ENCODE data around the gene FSIP1. TPM values are rescaled to one million over a fixed set of nuclear protein-coding genes. Genes with fewer than 3 reads are reported as not detected.

FSIP1 gene
- total RNA-seq, 2 donors from 2014 or later: 0.77 to 1.7 TPM

DNA sequence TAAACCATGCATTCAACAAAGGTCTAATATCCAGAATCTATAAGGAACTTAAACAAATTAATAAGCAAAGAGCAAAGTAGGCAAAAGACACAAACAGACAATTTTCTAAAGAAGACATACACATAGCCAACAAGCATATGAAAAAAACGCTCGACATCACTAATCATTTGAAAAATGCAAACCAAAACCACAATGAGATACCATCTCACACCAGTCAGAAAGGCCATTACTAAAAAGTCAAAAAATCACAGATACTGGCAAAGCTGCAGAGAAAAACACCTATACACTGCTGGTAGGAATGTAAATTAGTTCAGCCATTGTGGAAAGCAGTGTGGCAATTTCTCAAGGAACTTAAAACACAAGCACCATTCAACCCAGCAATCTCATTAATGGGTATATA lies 53.8 kb downstream of the FSIP1 start:
- Histone ChIP-seq H3K27ac (ENCODE audit: low read depth, low read length) (no peak overlapping the region), H3K4me1 (ENCODE audit: control insufficient read depth, insufficient read depth, low read length) (no peaks in the 10 kb centered on the region), H3K4me3 (ENCODE audit: low read length) (no peak overlapping the region), H3K36me3 (ENCODE audit: control insufficient read depth, insufficient read depth, low read length) (no peaks in the 10 kb centered on the region), H3K9ac (ENCODE audit: extremely low read depth, low read length, poor library complexity, severe bottlenecking) (no peak overlapping the region), H3K27me3 (ENCODE audit: control insufficient read depth, insufficient read depth, low read length, poor library complexity, severe bottlenecking) (no peaks in the 10 kb centered on the region), H3K9me3 (ENCODE audit: control insufficient read depth, low read length) (no peaks in the 10 kb centered on the region)
- Mint-ChIP-seq H3K4me3 (no peak overlapping the region), H3K4me1 (peaks cover 9% of the 10 kb centered on the region), H3K36me3 (ENCODE audit: low read depth) (no peaks in the 10 kb centered on the region), H3K27me3 (ENCODE audit: insufficient read depth) (no peaks in the 10 kb centered on the region), H3K9me3 (no peaks in the 10 kb centered on the region), H3K27ac (no peak overlapping the region)
- DNase-seq: no peak
- TF ChIP-seq, protein P1, sequence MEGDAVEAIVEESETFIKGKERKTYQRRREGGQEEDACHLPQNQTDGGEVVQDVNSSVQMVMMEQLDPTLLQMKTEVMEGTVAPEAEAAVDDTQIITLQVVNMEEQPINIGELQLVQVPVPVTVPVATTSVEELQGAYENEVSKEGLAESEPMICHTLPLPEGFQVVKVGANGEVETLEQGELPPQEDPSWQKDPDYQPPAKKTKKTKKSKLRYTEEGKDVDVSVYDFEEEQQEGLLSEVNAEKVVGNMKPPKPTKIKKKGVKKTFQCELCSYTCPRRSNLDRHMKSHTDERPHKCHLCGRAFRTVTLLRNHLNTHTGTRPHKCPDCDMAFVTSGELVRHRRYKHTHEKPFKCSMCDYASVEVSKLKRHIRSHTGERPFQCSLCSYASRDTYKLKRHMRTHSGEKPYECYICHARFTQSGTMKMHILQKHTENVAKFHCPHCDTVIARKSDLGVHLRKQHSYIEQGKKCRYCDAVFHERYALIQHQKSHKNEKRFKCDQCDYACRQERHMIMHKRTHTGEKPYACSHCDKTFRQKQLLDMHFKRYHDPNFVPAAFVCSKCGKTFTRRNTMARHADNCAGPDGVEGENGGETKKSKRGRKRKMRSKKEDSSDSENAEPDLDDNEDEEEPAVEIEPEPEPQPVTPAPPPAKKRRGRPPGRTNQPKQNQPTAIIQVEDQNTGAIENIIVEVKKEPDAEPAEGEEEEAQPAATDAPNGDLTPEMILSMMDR (conservative IDR thresholded peaks at IDR 0.05): no peak
- 88% methylated on average over 2 of the region's 2 CpGs for WGBS, 2 experiments (ENCODE audit: insufficient coverage in 1 of 2, insufficient read length in 1 of 2)

DNA sequence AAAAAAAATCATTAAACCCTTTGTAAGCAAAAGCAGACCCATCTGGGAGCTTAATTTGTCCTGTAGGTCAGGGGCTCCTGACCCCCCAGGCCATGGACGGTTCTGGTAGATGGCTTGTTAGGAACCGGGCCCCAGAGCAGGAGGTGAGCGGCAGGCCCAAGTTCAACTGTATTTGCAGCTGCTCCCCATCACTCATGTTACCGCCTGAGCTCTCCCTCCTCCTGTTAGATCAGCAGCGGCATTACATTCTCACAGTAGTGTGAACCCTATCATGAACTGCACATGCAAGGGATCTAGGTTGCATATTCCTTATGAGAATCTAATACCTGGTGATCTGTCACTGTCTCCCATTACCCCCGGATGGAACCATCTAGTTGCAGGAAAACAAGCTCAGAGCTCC lies 60.7 kb downstream of the FSIP1 start:
- TF ChIP-seq, protein P1 (conservative IDR thresholded peaks at IDR 0.05): no peak
- WGBS, 2 experiments (ENCODE audit: insufficient coverage in 1 of 2, insufficient read length in 1 of 2): 96 to 100% methylated on average over 2 to 6 of the region's 6 CpGs

DNA sequence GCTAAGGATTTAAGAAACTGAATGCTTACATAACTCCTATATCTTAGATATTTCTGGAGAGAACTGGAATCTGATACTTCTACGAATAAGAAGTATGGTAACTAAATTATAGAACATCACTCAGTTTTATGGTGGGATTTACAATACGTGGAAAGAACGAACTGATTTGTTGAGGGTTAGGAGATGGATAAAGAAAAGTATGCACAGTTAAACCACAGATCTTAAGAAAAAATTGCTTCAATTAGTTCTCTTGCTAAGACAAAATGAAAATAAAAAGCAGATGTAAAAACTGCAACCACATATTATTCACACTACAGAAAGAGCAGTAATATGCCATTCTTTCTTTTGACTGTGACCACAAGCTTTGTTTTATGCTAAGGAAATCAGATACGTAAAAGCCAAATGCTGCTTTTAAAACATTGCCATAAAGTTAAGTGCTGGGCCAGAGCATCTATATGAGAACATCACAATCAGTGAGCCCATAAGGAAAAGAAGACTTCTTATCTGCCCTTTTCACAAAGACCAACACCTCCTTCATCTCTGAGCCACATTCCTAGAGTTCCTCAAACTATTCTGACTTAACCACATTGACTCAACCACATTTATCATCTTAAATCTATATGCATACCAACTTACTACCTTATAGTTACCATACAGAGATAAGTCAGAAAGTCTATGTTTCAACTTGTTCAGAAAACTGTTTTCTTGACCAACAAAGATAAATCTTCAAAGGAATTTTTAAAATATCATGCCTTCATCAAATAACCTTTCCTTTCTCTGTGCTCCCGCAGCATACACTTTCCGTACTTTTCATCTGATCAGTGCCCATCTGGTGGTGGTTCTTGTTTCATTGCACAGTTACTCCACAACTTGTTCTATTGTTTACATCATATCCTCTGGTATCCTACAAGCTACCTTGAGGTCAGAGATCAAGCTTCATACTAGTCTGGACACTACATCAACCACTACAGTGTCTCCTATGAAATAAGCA lies 61.7 kb downstream of the FSIP1 start:
- H3K27ac Mint-ChIP-seq: no peak overlapping the region

More for the DNA sequence above, 60.7 kb downstream of the FSIP1 start:
- H3K27ac ChIP-seq (ENCODE audit: low read depth, low read length): no peak overlapping the region
- H3K4me1 ChIP-seq (ENCODE audit: control insufficient read depth, insufficient read depth, low read length): no peaks in the 10 kb centered on the region
- no peaks in the 10 kb centered on the region for H3K9me3 ChIP-seq (ENCODE audit: control insufficient read depth, low read length)
- Mint-ChIP-seq H3K27me3 (ENCODE audit: insufficient read depth) (peaks cover 2% of the 10 kb centered on the region), H3K4me1 (peaks cover 10% of the 10 kb centered on the region), H3K36me3 (ENCODE audit: low read depth) (no peaks in the 10 kb centered on the region), H3K4me3 (no peak overlapping the region), H3K27ac (no peak overlapping the region), H3K9me3 (no peaks in the 10 kb centered on the region)
- DNase-seq: no peak
- H3K4me3 ChIP-seq (ENCODE audit: low read length): no peak overlapping the region
- H3K27me3 ChIP-seq (ENCODE audit: control insufficient read depth, insufficient read depth, low read length, poor library complexity, severe bottlenecking): no peaks in the 10 kb centered on the region
- no peak overlapping the region for H3K9ac ChIP-seq (ENCODE audit: extremely low read depth, low read length, poor library complexity, severe bottlenecking)
- H3K36me3 ChIP-seq (ENCODE audit: control insufficient read depth, insufficient read depth, low read length): no peaks in the 10 kb centered on the region

More for the DNA sequence above, 61.7 kb downstream of the FSIP1 start:
- Mint-ChIP-seq H3K4me3 (no peak overlapping the region), H3K4me1 (peaks cover 10% of the 10 kb centered on the region), H3K27me3 (ENCODE audit: insufficient read depth) (peaks cover 2% of the 10 kb centered on the region), H3K36me3 (ENCODE audit: low read depth) (no peaks in the 10 kb centered on the region), H3K9me3 (no peaks in the 10 kb centered on the region)
- no peak for DNase-seq
- 86 to 97% methylated on average over 3 to 4 of the region's 6 CpGs for WGBS, 2 experiments (ENCODE audit: insufficient coverage in 1 of 2, insufficient read length in 1 of 2)
- H3K4me3 ChIP-seq (ENCODE audit: low read length): no peak overlapping the region
- TF ChIP-seq, protein P1 (conservative IDR thresholded peaks at IDR 0.05): no peak
- H3K27ac ChIP-seq (ENCODE audit: low read depth, low read length): no peak overlapping the region
- no peaks in the 10 kb centered on the region for H3K9me3 ChIP-seq (ENCODE audit: control insufficient read depth, low read length)
- H3K4me1 ChIP-seq (ENCODE audit: control insufficient read depth, insufficient read depth, low read length): no peaks in the 10 kb centered on the region
- H3K27me3 ChIP-seq (ENCODE audit: control insufficient read depth, insufficient read depth, low read length, poor library complexity, severe bottlenecking): no peaks in the 10 kb centered on the region
- no peak overlapping the region for H3K9ac ChIP-seq (ENCODE audit: extremely low read depth, low read length, poor library complexity, severe bottlenecking)
- no peaks in the 10 kb centered on the region for H3K36me3 ChIP-seq (ENCODE audit: control insufficient read depth, insufficient read depth, low read length)
